ENCODE data around the gene WDFY3.

Gene WDFY3

DNA sequence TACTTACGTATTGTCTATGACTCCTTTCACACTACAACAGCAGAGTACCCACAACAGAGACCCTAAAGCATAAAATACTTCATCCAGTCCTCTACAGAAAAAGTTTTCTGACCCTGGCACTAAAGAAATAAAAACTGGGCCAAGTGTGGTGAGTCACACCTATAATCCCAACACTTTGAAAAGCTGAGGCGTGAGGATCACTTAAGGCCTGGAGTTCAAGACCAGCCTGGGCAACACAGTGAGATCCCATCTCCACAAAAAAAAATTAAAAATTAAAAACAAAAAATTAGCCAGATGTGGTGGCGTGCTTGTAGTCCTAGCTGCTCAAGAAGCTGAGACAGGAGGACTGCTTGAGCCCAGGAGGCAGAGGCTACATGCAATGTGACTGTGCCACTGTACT lies 66.9 kb downstream of the WDFY3 start:
- Mint-ChIP-seq H3K9me3 (peaks cover 13% of the 10 kb centered on the region), H3K4me1 (no peaks in the 10 kb centered on the region), H3K4me3 (no peak overlapping the region), H3K36me3 (no peaks in the 10 kb centered on the region), H3K27ac (no peak overlapping the region)
- DNase-seq (ENCODE audit: low spot score in 2 of 2) (no peak), ATAC-seq (no peak)

DNA sequence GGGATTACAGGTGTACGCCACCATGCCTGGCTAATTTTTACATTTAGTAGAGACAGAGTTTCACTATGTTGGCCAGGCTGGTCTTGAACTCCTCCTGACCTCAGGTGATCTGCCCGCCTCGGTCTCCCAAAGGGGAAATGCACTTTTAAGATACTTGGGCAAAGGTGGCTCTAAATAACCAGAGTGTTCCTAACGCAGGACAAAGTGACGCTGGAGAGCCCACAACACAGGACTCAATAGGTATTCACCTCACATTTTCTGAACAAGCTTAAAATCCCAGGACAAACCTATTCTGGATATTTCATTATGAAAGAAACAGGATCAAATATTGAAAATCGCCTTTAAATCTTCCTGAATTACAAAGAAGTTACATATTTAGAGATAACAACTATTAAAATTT lies 69.0 kb downstream of the WDFY3 start:
- Mint-ChIP-seq H3K4me1 (no peaks in the 10 kb centered on the region), H3K4me3 (no peak overlapping the region), H3K9me3 (peaks cover 10% of the 10 kb centered on the region), H3K36me3 (no peaks in the 10 kb centered on the region), H3K27ac (no peak overlapping the region)
- no peak for DNase-seq (ENCODE audit: low spot score in 2 of 2)
- ATAC-seq = no peak

DNA sequence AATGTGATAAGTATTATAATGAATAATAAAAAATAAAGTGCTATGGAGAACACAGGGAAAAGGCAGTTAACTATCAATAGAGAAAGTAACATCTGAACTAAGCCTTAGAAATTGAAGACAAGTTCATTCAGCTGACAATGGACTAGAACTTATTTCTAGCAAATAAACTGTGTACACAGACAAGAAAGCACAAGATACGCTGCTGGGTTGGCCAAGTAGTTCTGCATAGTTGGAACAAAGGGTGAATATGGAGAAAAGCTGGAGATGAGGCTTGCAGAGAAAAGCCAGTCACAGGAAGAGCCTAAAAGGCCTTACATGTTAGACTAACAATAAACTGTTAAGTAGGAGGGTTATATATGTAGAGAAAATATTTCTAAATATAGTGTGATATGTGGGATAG lies 71.2 kb downstream of the WDFY3 start:
- Mint-ChIP-seq H3K4me1 (no peaks in the 10 kb centered on the region), H3K9me3 (peaks cover 10% of the 10 kb centered on the region), H3K4me3 (no peak overlapping the region), H3K36me3 (no peaks in the 10 kb centered on the region), H3K27ac (no peak overlapping the region)
- DNase-seq (ENCODE audit: low spot score in 2 of 2) (no peak), ATAC-seq (no peak)

DNA sequence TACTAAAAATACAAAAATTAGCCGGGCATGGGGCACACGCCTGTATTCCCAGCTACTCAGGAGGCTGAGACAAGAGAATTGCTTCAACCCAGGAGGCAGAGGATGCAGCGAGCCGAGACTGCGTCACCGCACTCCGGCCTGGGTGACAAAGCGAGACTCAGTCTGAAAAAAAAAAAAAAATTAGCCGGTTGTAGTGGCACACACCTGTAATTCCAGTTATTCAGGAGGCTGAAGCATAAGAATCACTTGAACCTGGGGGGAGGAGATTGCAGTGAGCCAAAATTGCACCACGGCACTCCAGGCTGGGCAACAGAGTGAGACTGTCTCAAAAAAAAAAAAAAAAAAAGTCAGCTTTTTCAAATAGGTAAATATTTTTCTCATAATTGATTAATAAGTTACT lies 71.9 kb downstream of the WDFY3 start:
- no peak for DNase-seq (ENCODE audit: low spot score in 2 of 2)
- ATAC-seq = no peak
- no peaks in the 10 kb centered on the region for H3K36me3 Mint-ChIP-seq
- H3K4me3 Mint-ChIP-seq = no peak overlapping the region
- H3K9me3 Mint-ChIP-seq = peaks cover 10% of the 10 kb centered on the region
- H3K27ac Mint-ChIP-seq = no peak overlapping the region
- H3K4me1 Mint-ChIP-seq = no peaks in the 10 kb centered on the region

DNA sequence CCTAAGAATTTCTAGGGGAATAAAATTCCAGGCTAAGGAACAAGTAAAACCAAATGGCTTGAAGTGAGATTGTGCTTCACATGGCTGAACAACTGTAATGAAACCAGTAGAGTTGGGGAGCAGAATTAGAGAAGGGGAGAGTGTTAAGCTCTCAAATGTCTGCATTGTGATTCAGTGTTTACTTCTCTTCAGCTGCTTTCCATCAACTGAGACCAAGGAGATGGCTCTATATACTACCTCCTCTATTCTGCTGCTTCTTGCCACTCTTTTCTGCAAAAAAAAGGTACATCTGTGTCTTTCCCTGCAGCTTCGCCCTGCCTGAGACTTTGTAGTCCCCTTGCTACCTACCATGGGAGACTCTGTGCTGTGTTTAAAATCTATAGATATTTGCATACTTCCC lies 73.5 kb downstream of the WDFY3 start:
- ATAC-seq (no peak), DNase-seq (ENCODE audit: low spot score in 2 of 2) (no peak)
- no peaks in the 10 kb centered on the region for H3K36me3 Mint-ChIP-seq
- H3K9me3 Mint-ChIP-seq = peaks cover 9% of the 10 kb centered on the region
- H3K4me1 Mint-ChIP-seq = no peaks in the 10 kb centered on the region
- no peak overlapping the region for H3K27ac Mint-ChIP-seq
- no peak overlapping the region for H3K4me3 Mint-ChIP-seq

DNA sequence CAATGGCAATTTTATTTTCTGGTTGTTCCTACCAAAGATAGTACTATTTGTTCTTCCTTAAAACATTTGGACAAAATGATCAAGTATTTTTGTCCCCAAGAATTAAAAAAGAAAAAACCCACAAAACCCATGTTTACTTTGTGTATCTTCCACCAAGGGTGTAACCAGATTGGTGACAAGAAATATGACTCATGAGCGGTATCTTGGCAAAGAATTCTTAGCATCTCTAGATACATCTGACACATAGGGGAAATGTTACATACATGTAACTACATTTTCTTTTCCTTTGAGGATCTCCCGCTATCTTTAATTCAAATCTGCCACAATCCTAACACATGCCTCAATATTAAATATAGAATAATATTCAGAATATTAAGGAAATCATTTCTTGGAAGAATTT lies 78.7 kb downstream of the WDFY3 start:
- H3K4me3 Mint-ChIP-seq = no peak overlapping the region
- H3K27ac Mint-ChIP-seq = no peak overlapping the region
- H3K9me3 Mint-ChIP-seq = peaks cover 7% of the 10 kb centered on the region
- no peak for DNase-seq (ENCODE audit: low spot score in 2 of 2)
- no peak for ATAC-seq
- H3K36me3 Mint-ChIP-seq = no peaks in the 10 kb centered on the region
- H3K4me1 Mint-ChIP-seq = no peaks in the 10 kb centered on the region

DNA sequence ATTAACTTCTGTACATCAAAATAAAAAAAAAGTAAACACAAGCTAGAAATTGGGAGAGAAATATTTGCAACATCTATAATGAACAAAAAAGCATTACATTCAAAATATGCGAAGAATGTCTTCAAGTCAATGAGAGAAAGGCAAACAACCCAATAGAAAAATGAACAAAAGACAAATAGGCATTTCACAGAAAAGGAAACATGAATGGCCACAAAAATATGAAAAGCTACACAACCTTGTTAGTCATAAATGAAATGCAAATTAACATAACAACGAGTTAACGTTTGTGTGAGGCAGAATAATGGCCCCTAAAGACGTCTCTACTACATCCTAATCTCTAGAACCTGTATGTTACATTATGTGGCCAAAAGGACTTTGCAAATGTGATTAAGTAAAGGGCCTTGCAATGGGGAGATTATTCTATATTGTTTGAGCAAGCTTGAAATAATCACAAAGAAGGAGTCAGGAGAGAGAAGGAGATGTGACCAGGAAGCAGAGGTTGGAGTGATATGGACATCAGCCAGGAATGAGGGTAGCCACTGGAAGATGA lies 86.8 kb downstream of the WDFY3 start:
- Mint-ChIP-seq H3K27ac (no peak overlapping the region), H3K9me3 (peaks cover 6% of the 10 kb centered on the region), H3K4me3 (no peak overlapping the region), H3K36me3 (no peaks in the 10 kb centered on the region), H3K4me1 (no peaks in the 10 kb centered on the region)
- no peak for DNase-seq (ENCODE audit: low spot score in 2 of 2)
- ATAC-seq = no peak

DNA sequence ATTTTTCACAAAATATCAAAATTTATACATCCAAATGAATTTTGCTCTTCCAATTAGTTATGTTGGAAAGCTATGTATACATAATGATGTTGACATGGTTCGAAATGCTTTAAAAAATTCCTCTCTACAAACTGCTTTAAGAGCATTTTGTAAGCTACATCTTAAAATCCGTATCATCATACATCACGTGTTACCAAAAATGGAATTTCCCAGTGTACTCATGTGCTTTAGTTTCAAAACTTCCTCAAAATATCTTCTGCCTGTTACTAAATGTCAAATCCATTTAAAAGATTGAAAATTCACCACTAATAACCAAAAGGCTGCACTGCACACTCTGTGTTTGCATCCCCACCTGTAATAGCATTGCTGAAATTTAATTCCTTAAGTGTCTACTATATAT lies 87.9 kb downstream of the WDFY3 start:
- H3K4me1 Mint-ChIP-seq = no peaks in the 10 kb centered on the region

DNA sequence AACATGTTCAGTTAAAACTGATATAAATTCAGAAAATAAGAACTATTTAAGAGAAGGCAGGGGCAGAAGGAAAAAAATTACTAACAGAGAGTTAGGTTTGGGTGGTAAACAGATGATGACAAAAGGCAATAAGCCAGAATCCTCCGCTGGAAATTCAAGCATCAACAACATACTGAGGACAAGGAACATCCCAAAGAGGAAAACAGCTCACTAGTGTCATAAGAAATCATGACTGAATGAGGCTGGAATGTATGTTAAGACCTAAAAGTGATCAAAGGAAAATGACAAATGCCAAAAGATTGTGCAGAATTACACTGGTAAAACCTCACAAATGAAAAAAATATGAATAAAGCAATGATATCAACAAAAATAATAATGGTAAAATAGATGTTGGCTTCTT lies 88.4 kb downstream of the WDFY3 start:
- ATAC-seq (no peak), DNase-seq (ENCODE audit: low spot score in 2 of 2) (no peak)
- Mint-ChIP-seq H3K4me3 (no peak overlapping the region), H3K27ac (no peak overlapping the region), H3K4me1 (no peaks in the 10 kb centered on the region), H3K9me3 (peaks cover 6% of the 10 kb centered on the region), H3K36me3 (no peaks in the 10 kb centered on the region)

More for the DNA sequence above, 87.9 kb downstream of the WDFY3 start:
- H3K27ac Mint-ChIP-seq = no peak overlapping the region
- no peaks in the 10 kb centered on the region for H3K36me3 Mint-ChIP-seq
- no peak overlapping the region for H3K4me3 Mint-ChIP-seq
- peaks cover 6% of the 10 kb centered on the region for H3K9me3 Mint-ChIP-seq
- no peak for DNase-seq (ENCODE audit: low spot score in 2 of 2)
- ATAC-seq = no peak

DNA sequence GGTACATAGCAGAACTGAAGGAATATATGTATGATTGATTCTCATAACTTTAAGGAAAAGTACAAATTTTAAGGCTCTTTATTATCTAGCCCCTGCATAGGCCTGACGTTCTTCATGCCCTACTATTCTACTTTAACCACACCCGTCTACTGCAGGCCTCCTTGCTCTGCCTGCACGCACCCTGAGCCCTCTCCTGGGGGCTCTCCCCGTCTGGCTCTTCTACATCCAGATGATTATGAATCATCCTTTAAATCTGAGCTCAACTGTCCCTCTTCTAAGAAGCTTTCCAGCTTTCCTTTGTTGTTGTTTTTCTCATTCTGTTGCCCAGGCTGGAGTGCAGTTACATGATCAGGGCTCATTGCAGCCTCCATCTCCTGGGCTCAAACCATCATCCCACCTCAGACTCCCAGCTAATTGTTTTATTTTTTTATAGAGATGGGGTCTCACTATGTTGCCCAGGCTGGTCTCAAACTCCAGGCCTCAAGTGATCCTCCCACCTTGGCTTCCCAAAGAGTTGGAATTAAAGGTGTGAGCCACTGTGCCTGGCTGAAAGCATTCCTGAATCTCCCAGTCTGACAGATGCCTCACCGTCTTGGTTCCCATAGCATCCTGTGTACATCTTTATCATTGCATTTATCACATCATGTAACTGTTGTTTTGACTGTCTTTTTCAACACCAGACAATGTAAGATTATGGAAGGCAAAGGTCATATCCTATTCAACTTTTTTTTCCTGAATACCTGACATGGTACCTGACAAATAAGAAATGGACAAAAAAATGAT lies 89.2 kb downstream of the WDFY3 start:
- DNase-seq (ENCODE audit: low spot score in 2 of 2) (no peak), ATAC-seq (no peak)
- no peak overlapping the region for H3K27ac Mint-ChIP-seq
- H3K36me3 Mint-ChIP-seq = no peaks in the 10 kb centered on the region
- H3K4me1 Mint-ChIP-seq = no peaks in the 10 kb centered on the region
- no peak overlapping the region for H3K4me3 Mint-ChIP-seq
- peaks cover 6% of the 10 kb centered on the region for H3K9me3 Mint-ChIP-seq

DNA sequence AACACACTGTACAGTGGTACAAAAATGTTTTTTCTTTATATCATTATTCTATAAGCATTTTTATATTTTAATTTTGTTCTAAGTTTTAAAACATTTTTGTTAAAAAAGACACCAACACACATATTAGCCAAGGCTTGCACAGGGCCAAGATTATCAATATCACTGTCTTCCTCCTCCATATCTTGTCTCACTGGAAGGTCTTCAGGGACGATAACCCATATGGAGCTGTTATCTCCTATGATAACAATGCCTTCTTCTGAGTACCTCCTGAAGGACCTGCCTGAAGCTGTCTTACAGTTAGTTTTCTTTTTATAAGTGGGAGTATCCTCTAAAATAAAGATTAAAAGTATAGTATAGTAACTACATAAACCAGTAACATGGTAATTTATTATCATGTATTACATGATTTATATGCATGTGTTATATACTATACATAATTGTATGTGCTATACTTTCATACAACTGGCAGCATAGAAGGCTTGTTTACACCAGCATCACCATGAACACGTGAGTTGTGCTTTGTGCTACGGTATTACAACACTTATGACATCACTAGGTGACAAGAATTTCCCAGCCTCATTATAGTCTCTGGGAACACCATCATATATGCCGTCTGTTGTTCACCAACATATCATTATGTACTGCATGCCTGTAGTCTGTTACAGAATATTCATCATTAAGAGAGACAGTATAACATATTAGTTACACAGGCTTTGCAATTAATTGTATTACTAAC lies 90.7 kb downstream of the WDFY3 start:
- H3K36me3 Mint-ChIP-seq = no peaks in the 10 kb centered on the region
- DNase-seq (ENCODE audit: low spot score in 2 of 2) (no peak), ATAC-seq (no peak)
- peaks cover 11% of the 10 kb centered on the region for H3K9me3 Mint-ChIP-seq
- no peak overlapping the region for H3K27ac Mint-ChIP-seq
- no peaks in the 10 kb centered on the region for H3K4me1 Mint-ChIP-seq
- H3K4me3 Mint-ChIP-seq = no peak overlapping the region

DNA sequence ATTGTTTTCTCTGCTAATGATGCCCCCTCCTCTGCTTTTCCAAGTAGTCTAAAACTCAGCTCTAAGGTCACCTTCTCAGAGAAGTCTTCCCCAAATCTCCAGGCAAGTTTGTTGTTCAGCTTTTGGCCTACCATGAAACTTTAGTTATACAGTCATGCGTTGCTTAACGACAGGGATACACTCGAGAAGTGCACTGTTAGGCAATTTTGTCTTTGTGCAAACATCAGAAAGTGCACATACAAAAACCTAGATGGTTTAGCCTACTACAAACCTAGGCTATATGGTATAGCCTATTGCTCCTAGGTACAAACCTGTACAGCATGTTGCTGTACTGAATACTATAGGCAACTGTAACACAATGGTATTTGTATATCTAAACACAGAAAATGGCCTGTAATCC lies 91.9 kb downstream of the WDFY3 start:
- no peaks in the 10 kb centered on the region for H3K36me3 Mint-ChIP-seq
- ATAC-seq (no peak), DNase-seq (ENCODE audit: low spot score in 2 of 2) (no peak)
- H3K4me3 Mint-ChIP-seq = no peak overlapping the region
- peaks cover 8% of the 10 kb centered on the region for H3K9me3 Mint-ChIP-seq
- no peak overlapping the region for H3K27ac Mint-ChIP-seq
- no peaks in the 10 kb centered on the region for H3K4me1 Mint-ChIP-seq

DNA sequence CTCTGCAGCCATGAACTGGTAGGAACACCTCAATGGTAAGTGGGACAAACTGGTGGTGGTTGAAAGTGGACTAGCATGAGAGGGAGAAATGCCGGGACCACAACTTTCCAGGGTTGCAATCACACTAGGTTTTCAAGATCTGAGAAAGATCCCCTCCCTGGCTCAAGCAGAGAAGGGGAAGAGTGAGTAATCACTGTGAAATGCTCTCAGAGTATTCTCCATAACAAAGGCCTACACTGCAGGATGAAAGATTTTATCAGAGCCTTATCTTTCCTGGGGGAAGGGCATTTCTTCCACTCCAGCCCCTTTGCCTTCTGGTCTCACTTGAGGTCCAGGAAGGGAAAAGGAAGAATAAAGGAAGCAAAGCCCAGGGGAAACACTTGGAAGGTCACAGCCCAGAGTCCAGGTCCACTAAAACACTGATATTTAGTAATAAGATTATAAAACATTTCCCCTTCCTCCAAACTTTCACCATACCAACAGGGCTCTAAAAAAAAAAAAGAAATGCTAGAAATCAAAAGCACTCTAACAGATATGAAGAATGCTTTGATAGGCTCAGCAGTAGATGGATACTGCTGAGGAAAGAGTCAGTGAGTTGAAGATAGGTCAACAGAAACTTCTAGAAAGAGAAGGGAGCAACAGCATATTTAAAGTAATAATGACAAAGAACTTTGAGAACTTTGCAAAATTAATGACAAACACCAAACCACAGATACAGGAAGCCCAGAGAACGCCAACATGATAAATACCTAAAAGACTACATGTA lies 95.9 kb downstream of the WDFY3 start:
- ATAC-seq = no peak
- Mint-ChIP-seq H3K36me3 (no peaks in the 10 kb centered on the region), H3K4me1 (no peaks in the 10 kb centered on the region), H3K9me3 (peaks cover 6% of the 10 kb centered on the region), H3K4me3 (no peak overlapping the region), H3K27ac (no peak overlapping the region)
- no peak for DNase-seq (ENCODE audit: low spot score in 2 of 2)

DNA sequence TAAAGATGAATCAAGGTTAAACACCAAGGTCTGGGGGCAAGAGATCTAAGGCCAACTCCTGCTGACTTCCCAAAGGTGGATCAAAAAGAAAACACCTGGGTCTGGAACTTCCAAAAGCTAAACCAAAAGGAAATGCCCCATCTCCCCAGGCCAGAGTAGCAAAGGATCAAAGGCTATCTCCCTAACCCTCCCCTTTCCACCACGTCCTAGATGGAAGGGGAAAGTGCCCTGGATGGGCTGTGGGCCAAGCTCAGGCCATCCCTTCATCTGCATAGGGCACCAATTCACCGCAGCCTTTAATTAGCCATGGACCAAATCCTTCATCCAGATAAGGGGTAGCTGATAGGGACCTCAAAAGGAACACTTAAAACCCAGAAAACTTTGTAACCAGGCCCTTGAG lies 100.2 kb downstream of the WDFY3 start:
- DNase-seq (ENCODE audit: low spot score in 2 of 2) = no peak
- Mint-ChIP-seq H3K4me1 (no peaks in the 10 kb centered on the region), H3K36me3 (no peaks in the 10 kb centered on the region), H3K9me3 (peaks cover 11% of the 10 kb centered on the region), H3K4me3 (no peak overlapping the region), H3K27ac (no peak overlapping the region)
- ATAC-seq = no peak

DNA sequence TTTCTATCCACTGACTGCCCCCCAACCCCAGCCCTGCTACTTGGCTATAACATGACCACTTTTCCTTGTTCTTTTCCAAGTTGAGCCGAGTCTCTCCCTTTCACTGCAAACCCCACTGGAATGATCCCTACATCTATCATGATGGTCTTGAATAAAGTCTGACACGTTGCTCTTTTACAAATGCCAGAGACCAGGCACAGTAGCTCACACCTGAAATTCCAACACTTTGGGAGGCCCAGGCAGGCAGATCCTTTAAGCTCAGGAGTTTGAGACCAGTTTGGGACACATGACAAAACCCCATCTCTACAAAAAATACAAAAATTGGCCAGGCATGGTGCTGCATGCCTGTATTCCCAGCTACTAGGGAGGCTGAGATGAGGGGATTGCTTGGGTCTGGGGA lies 100.9 kb downstream of the WDFY3 start:
- H3K9me3 Mint-ChIP-seq = peaks cover 7% of the 10 kb centered on the region
- no peak for ATAC-seq

More for the DNA sequence above, 100.9 kb downstream of the WDFY3 start:
- H3K36me3 Mint-ChIP-seq = no peaks in the 10 kb centered on the region
- H3K4me3 Mint-ChIP-seq = no peak overlapping the region
- no peaks in the 10 kb centered on the region for H3K4me1 Mint-ChIP-seq
- DNase-seq (ENCODE audit: low spot score in 2 of 2) = no peak
- H3K27ac Mint-ChIP-seq = no peak overlapping the region
